Activated naive CD4-positive, alpha-beta T cell treated with Interleukin-2 at 50 U/mL for 16 hours (primary cell): ENCODE measurements around the gene DUOX1.

Experiments used
- DNase-seq: peaks from one replicate; pipeline ENCODE4 v3.0.0-alpha.2; 2020

DUOX1 gene

GRCh38 chr15:45198337-45199135, 68.7 kb downstream of the DUOX1 start:
- peak; percentile 94 for DNase-seq

GRCh38 chr15:45199136-45199810, 69.5 kb downstream of the DUOX1 start:
- DNase-seq, result peak; percentile 44

- DNase-seq, result peak; percentile 97
Measured at GRCh38 chr15:45200001-45200798, 70.4 kb downstream of the DUOX1 start.

- peak; percentile 82 for DNase-seq
Measured at GRCh38 chr15:45200799-45201556, 71.2 kb downstream of the DUOX1 start.

GRCh38 chr15:45201557-45201859, 71.7 kb downstream of the DUOX1 start:
- no peak for DNase-seq

- DNase-seq, result no peak
Measured at GRCh38 chr15:45201869-45202268, 72.1 kb downstream of the DUOX1 start.

- no peak for DNase-seq
Measured at GRCh38 chr15:45203182-45203581, 73.4 kb downstream of the DUOX1 start.

- DNase-seq, result peak; percentile 61
Measured at GRCh38 chr15:45205192-45205591, 75.4 kb downstream of the DUOX1 start.

GRCh38 chr15:45212493-45212892, 82.7 kb downstream of the DUOX1 start:
- DNase-seq, result no peak
